GM12878 (cell line): ENCODE results near the gene ERP44. TPM values are rescaled to one million over a fixed set of nuclear protein-coding genes. Genes with fewer than 3 reads are reported as not detected.
"Not testable (repeated sequence)": the region's sequence is repeated elsewhere in the genome, so short reads cannot be mapped to it uniquely, and the experiment has no call there.

Source experiments
- ATAC-seq: fragments of 200-7000 bp; cut with Tn5 transposase; 3 replicates; pipeline ENCODE4 v1.9.1; 2020; ENCODE audit warnings: mild to moderate bottlenecking, moderate library complexity
- BruUV-seq: library from RNA; stranded (reverse); fragments of 400-500 nt; replicated peaks from 2 replicates; lab custom pipeline; 2021; lab: Mats Ljungman, UMichigan
- CTCF ChIA-PET: fragments of 300-600 bp; sonication (Branson Sonifier 250); formaldehyde crosslinking; extraction: SDS; loops from one replicate; lab custom pipeline; 2021; ENCODE audit warnings: inconsistent platforms; lab: Yijun Ruan, JAX
- POLR2A ChIA-PET: fragments of 350-600 bp; formaldehyde crosslinking; extraction: SDS; loops from one replicate; lab custom pipeline; 2021; ENCODE audit warnings: inconsistent platforms; lab: Charles Lee
- RAD21 ChIA-PET: fragments of 300-600 bp; sonication (Branson Sonifier 250); formaldehyde crosslinking; loops from one replicate; lab custom pipeline; 2023; ENCODE audit warnings: antibody characterized with exemption; ENCODE audit not compliant: unreplicated experiment; lab: Charles Lee
- SMC1A ChIA-PET: fragments of 300-600 bp; sonication (Branson Sonifier 250); formaldehyde crosslinking; loops from one replicate; lab custom pipeline; 2023; ENCODE audit not compliant: unreplicated experiment, uncharacterized antibody; lab: Charles Lee
- DNase-seq: peaks from one replicate; pipeline ENCODE4 v3.0.0-alpha.2; 2011; ENCODE audit warnings: low read depth, low spot score
- FAIRE-seq: peaks from 3 replicates; lab custom pipeline; 2011; peaks lifted over from hg19 to GRCh38; lab: Jason Lieb, UNC
- H2AFZ ChIP-seq: 2 replicates; pipeline ENCODE4 v1.6.0; 2011; ENCODE audit warnings: low read depth, low read length, control low read depth; ENCODE audit not compliant: control insufficient read depth
- H3K27ac ChIP-seq: 2 replicates; pipeline ENCODE4 v1.5.1; 2011; ENCODE audit warnings: control low read depth; ENCODE audit not compliant: control insufficient read depth, insufficient read depth
- H3K27me3 ChIP-seq, 2 experiments: replicated peaks in 1 of 2; 2 replicates each; pipeline versions ENCODE4 v1.6.0 to v1.6.1; 2011; ENCODE audit warnings: low read length in 1 of 2; ENCODE audit not compliant: control insufficient read depth in 2 of 2, insufficient read depth in 2 of 2
- H3K36me3 ChIP-seq, 2 experiments: 2 replicates each; pipeline ENCODE4 v1.5.1; 2011; ENCODE audit warnings: low read length in 1 of 2; ENCODE audit not compliant: control insufficient read depth in 2 of 2, insufficient read depth in 2 of 2
- H3K4me1 ChIP-seq: 2 replicates; pipeline ENCODE4 v1.6.1; 2011; ENCODE audit warnings: mild to moderate bottlenecking, low read length, moderate library complexity, mixed read lengths; ENCODE audit not compliant: control insufficient read depth, insufficient read depth
- H3K4me2 ChIP-seq: 2 replicates; pipeline ENCODE4 v1.6.0; 2011; ENCODE audit warnings: control low read depth; ENCODE audit not compliant: control insufficient read depth, insufficient read depth
- H3K4me3 ChIP-seq: fragments of 200-600 bp; sonication (generic); 2 replicates; pipeline ENCODE4 v1.5.1; 2016
- H3K79me2 ChIP-seq: 2 replicates; pipeline ENCODE4 v1.6.0; 2011; ENCODE audit warnings: low read length; ENCODE audit not compliant: control insufficient read depth, insufficient read depth
- H3K9ac ChIP-seq: 2 replicates; pipeline ENCODE4 v1.8.0; 2011; ENCODE audit warnings: low read length, control low read depth, mixed read lengths; ENCODE audit not compliant: control insufficient read depth, insufficient read depth
- H3K9me3 ChIP-seq: replicated peaks from 3 replicates; pipeline ENCODE4 v1.5.1; 2011; ENCODE audit warnings: mild to moderate bottlenecking, low read length; ENCODE audit not compliant: control insufficient read depth, insufficient read depth
- H4K20me1 ChIP-seq: 2 replicates; pipeline ENCODE4 v1.6.0; 2011; ENCODE audit not compliant: control insufficient read depth, insufficient read depth
- WGBS: methylation state at CpG from one replicate; pipeline ENCODE4 v1.1.6; 2016; ENCODE audit warnings: low lambda C conversion rate; ENCODE audit not compliant: insufficient replicate concordance, insufficient coverage; ENCODE audit errors: missing lambda C conversion rate; 5-methylcytosine and 5-hydroxymethylcytosine counted together
- in situ Hi-C: fragments of 300-500 bp; cut with MboI; formaldehyde crosslinking; loops from 9 replicates; pipeline ENCODE4 v1.14.3; 2018; ENCODE audit warnings: mixed read lengths
- intact Hi-C: fragments of 100-400 bp; cut with micrococcal nuclease; formaldehyde crosslinking; loops from one replicate; pipeline ENCODE4 v1.14.2; 2022; ENCODE audit not compliant: unreplicated experiment
- polyA plus RNA-seq, 11 experiments: library from polyadenylated mRNA; depleted of rRNA in 4 of 11; unstranded in 6 of 11; stranded (reverse) in 5 of 11; fragments of >200 nt; fragmentation: Nextera tagmentation in 4 of 11; fragmentation: Illumina TruSeq in 1 of 11; extraction: Ambion mirVana in 4 of 11; extraction: Trizol in 1 of 11; gene quantifications; 1 replicate in 1 of 11; 2 replicates in 10 of 11; pipeline versions ENCODE4 v1.2.1 to v1.2.3, GENCODE V29; 2011 to 2016; ENCODE audit warnings: inconsistent platforms in 2 of 11, missing spikeins in 2 of 11, low read depth in 1 of 11
- total RNA-seq, 4 experiments: library from RNA; depleted of rRNA in 3 of 4; stranded (reverse); fragments of >200 nt in 3 of 4; fragmentation: Illumina TruSeq in 1 of 4; extraction: Trizol in 1 of 4; gene quantifications; 2 replicates each; pipeline versions ENCODE4 v1.2.1 to v1.2.3, GENCODE V29; 2013 to 2021
- TF ChIP-seq, protein P1 (sequence below): fragments of 450-650 bp; IDR thresholded peaks from 2 replicates; pipeline ENCODE4 v1.6.1; 2017; ENCODE audit warnings: mild to moderate bottlenecking, moderate library complexity
- TF ChIP-seq, protein P2 (sequence below): fragments of 450-650 bp; formaldehyde crosslinking; IDR thresholded peaks from 2 replicates; pipeline ENCODE4 v1.5.0; 2022; ENCODE audit warnings: mild to moderate bottlenecking, missing genetic modification characterization

ERP44 gene
- total and polyA plus RNA-seq, 10 of the 15 experiments (the other 5 are each of a cell fraction or from before 2014, with no cell fraction given) = 11.5 to 52.4 (median 20.2) TPM

DNA sequence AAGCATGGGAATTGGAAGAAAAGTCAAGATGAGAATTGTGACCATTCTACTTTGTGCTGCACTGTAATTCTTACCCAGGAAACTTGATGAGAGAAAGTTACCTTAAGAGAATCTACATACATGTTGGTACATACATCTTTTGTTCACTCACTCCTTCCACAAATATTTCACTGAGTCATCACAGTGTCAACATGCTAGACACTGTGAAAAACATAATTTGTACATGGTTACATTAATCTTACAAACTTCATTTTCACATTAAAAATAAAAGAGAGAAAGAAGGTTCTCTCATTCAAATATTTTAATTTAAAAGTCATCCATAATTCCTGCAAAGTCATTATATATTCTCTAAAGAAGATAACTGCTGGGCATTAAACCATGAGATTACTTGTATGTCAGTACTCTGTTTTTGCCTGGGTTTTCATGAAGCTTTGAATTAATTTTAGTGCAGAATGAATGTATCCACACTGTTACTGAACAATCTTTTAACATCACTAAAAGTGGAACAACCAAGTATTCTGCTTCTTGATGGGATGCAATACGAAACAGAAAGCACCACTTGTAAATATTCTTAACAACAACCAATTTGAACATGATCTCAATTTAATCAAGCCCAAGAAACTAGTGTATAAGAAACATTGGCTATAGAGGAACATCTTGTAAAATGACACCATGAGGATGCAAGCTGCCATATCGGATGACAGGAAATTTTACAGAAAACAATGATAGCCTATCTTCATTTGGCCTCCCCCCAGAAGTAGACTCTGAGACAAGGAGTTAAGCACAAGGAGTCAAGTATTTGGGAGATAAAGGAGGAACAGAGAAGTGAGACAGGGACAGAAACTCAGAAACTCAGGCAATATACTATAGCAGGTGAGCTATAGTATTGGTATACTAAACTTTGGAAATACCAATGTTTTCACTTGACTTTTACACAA, 28.4 kb downstream of the ERP44 start (continued):
- TF ChIP-seq, protein P1, sequence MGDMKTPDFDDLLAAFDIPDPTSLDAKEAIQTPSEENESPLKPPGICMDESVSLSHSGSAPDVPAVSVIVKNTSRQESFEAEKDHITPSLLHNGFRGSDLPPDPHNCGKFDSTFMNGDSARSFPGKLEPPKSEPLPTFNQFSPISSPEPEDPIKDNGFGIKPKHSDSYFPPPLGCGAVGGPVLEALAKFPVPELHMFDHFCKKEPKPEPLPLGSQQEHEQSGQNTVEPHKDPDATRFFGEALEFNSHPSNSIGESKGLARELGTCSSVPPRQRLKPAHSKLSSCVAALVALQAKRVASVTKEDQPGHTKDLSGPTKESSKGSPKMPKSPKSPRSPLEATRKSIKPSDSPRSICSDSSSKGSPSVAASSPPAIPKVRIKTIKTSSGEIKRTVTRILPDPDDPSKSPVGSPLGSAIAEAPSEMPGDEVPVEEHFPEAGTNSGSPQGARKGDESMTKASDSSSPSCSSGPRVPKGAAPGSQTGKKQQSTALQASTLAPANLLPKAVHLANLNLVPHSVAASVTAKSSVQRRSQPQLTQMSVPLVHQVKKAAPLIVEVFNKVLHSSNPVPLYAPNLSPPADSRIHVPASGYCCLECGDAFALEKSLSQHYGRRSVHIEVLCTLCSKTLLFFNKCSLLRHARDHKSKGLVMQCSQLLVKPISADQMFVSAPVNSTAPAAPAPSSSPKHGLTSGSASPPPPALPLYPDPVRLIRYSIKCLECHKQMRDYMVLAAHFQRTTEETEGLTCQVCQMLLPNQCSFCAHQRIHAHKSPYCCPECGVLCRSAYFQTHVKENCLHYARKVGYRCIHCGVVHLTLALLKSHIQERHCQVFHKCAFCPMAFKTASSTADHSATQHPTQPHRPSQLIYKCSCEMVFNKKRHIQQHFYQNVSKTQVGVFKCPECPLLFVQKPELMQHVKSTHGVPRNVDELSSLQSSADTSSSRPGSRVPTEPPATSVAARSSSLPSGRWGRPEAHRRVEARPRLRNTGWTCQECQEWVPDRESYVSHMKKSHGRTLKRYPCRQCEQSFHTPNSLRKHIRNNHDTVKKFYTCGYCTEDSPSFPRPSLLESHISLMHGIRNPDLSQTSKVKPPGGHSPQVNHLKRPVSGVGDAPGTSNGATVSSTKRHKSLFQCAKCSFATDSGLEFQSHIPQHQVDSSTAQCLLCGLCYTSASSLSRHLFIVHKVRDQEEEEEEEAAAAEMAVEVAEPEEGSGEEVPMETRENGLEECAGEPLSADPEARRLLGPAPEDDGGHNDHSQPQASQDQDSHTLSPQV = no peak
- TF ChIP-seq, protein P2, sequence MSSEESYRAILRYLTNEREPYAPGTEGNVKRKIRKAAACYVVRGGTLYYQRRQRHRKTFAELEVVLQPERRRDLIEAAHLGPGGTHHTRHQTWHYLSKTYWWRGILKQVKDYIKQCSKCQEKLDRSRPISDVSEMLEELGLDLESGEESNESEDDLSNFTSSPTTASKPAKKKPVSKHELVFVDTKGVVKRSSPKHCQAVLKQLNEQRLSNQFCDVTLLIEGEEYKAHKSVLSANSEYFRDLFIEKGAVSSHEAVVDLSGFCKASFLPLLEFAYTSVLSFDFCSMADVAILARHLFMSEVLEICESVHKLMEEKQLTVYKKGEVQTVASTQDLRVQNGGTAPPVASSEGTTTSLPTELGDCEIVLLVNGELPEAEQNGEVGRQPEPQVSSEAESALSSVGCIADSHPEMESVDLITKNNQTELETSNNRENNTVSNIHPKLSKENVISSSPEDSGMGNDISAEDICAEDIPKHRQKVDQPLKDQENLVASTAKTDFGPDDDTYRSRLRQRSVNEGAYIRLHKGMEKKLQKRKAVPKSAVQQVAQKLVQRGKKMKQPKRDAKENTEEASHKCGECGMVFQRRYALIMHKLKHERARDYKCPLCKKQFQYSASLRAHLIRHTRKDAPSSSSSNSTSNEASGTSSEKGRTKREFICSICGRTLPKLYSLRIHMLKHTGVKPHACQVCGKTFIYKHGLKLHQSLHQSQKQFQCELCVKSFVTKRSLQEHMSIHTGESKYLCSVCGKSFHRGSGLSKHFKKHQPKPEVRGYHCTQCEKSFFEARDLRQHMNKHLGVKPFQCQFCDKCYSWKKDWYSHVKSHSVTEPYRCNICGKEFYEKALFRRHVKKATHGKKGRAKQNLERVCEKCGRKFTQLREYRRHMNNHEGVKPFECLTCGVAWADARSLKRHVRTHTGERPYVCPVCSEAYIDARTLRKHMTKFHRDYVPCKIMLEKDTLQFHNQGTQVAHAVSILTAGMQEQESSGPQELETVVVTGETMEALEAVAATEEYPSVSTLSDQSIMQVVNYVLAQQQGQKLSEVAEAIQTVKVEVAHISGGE (CRISPR knock-in tag) = no peak

DNA sequence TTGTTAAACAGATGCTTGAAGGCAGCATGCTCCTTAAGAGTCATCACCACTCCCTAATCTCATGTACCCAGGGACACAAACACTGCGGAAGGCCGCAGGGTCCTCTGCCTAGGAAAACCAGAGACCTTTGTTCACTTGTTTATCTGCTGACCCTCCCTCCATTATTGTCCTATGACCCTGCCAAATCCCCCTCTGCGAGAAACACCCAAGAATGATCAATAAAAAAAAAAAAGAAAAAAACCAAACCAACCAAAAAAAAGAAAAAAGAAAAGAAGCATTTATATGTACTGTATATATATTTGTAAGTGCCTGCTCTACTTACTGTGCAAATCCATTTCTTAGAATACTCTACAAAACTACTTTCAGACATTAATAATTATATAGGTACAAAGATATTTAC, 29.7 kb downstream of the ERP44 start:
- peaks cover 44% of the 10 kb centered on the region for H3K79me2 ChIP-seq
- H4K20me1 ChIP-seq, H3K9me3 ChIP-seq, H3K4me3 ChIP-seq, SMC1A ChIA-PET, H2AFZ ChIP-seq, H3K4me2 ChIP-seq, BruUV-seq, H3K27me3 ChIP-seq, intact Hi-C loops, ATAC-seq, H3K9ac ChIP-seq, POLR2A ChIA-PET, RAD21 ChIA-PET, CTCF ChIA-PET, H3K4me1 ChIP-seq, DNase-seq, FAIRE-seq, H3K27ac ChIP-seq, in situ Hi-C loops, H3K36me3 ChIP-seq: not testable (repeated sequence)
- no CpG with 5 or more reads among the region's 3 CpGs for WGBS

DNA sequence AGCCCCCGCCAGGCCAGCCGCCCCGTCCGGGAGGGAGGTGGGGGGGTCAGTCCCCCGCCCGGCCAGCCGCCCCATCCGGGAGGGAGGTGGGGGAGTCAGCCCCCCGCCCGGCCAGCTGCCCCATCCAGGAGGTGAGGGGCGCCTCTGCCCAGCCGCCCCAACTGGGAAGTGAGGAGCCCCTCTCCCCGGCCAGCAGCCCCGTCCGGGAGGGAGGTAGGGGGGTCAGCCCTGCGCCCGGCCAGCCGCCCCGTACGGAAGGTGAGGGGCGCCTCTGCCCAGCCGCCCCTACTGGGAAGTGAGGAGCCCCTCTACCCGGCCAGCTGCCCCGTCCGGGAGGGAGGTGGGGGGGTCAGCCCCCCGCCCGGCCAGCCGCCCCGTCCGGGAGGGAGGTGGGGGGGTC, 30.8 kb downstream of the ERP44 start:
- SMC1A ChIA-PET, ATAC-seq, H3K4me3 ChIP-seq, BruUV-seq, RAD21 ChIA-PET, H3K4me1 ChIP-seq, H3K9me3 ChIP-seq, FAIRE-seq, DNase-seq, H4K20me1 ChIP-seq, CTCF ChIA-PET, POLR2A ChIA-PET, H3K9ac ChIP-seq, H3K4me2 ChIP-seq, intact Hi-C loops, in situ Hi-C loops, H3K27ac ChIP-seq, H3K27me3 ChIP-seq, H2AFZ ChIP-seq, H3K36me3 ChIP-seq: not testable (repeated sequence)
- peaks cover 36% of the 10 kb centered on the region for H3K79me2 ChIP-seq
- 100% methylated on average over 12 of the region's 30 CpGs for WGBS
